SK-N-SH treated with all-trans-retinoic acid at 6 μM for 48 hours (cell line): ENCODE results near the gene PIBF1.

Experiments used
- ATAC-seq: fragments of 200-7000 bp; cut with Tn5 transposase; 3 replicates; pipeline ENCODE4 v1.9.1; 2020; ENCODE audit warnings: mild to moderate bottlenecking, moderate library complexity
- ARNTL ChIP-seq: fragments of 450-650 bp; formaldehyde crosslinking; IDR thresholded peaks from 2 replicates; pipeline ENCODE4 v1.5.0; 2020; ENCODE audit warnings: low read depth, mild to moderate bottlenecking, moderate library complexity, borderline replicate concordance
- BACH2 ChIP-seq: fragments of 250-450 bp; sonication (Bioruptor Pico); IDR thresholded peaks from 2 replicates; pipeline ENCODE4 v1.9.0; 2021; ENCODE audit warnings: mild to moderate bottlenecking, borderline replicate concordance
- CSDC2 ChIP-seq: fragments of 250-450 bp; sonication (Bioruptor Pico); IDR thresholded peaks from 2 replicates; pipeline ENCODE4 v1.5.0; 2020; ENCODE audit warnings: mild to moderate bottlenecking, moderate library complexity
- ESRRG ChIP-seq: fragments of 250-450 bp; sonication (Bioruptor Pico); IDR thresholded peaks from 2 replicates; pipeline ENCODE4 v1.6.1; 2021; ENCODE audit warnings: mild to moderate bottlenecking
- ISL1 ChIP-seq: fragments of 250-450 bp; sonication (Bioruptor Pico); IDR thresholded peaks from 2 replicates; pipeline ENCODE4 v2.1.2; 2022; ENCODE audit warnings: mild to moderate bottlenecking, moderate library complexity
- OSR1 ChIP-seq: fragments of 250-450 bp; sonication (Bioruptor Pico); IDR thresholded peaks from 2 replicates; pipeline ENCODE4 v1.8.0; 2022; ENCODE audit warnings: moderate library complexity, mild to moderate bottlenecking, inconsistent platforms
- PPARA ChIP-seq: fragments of 250-450 bp; sonication (Bioruptor Pico); IDR thresholded peaks from 2 replicates; pipeline ENCODE4 v1.5.0; 2020; ENCODE audit warnings: mild to moderate bottlenecking, borderline replicate concordance
- SNAI2 ChIP-seq: fragments of 250-450 bp; sonication (Bioruptor Pico); IDR thresholded peaks from 2 replicates; pipeline ENCODE4 v1.5.0; 2020; ENCODE audit warnings: mild to moderate bottlenecking, moderate library complexity
- TOX ChIP-seq: fragments of 250-450 bp; sonication (Bioruptor Pico); IDR thresholded peaks from 2 replicates; pipeline ENCODE4 v1.8.0; 2021; ENCODE audit warnings: mild to moderate bottlenecking, moderate library complexity, borderline replicate concordance
- ZFP3 ChIP-seq: fragments of 250-450 bp; sonication (Bioruptor Pico); IDR thresholded peaks from 2 replicates; pipeline ENCODE4 v1.5.0; 2020; ENCODE audit warnings: mild to moderate bottlenecking, moderate library complexity
- ZFP30 ChIP-seq: fragments of 450-650 bp; formaldehyde crosslinking; IDR thresholded peaks from 2 replicates; pipeline ENCODE4 v1.5.0; 2022; ENCODE audit warnings: mild to moderate bottlenecking, moderate library complexity
- ZNF565 ChIP-seq: fragments of 450-650 bp; formaldehyde crosslinking; conservative IDR thresholded peaks from 2 replicates; pipeline ENCODE4 v1.5.0; 2020; ENCODE audit warnings: low read depth, mild to moderate bottlenecking, moderate library complexity
- ZNF8 ChIP-seq: fragments of 450-650 bp; formaldehyde crosslinking; IDR thresholded peaks from 2 replicates; pipeline ENCODE4 v1.5.0; 2020; ENCODE audit warnings: mild to moderate bottlenecking, moderate library complexity
- TF ChIP-seq, protein P1 (sequence below): fragments of 250-450 bp; sonication (Bioruptor Pico); IDR thresholded peaks from 2 replicates; pipeline ENCODE4 v1.8.0; 2021; ENCODE audit warnings: low read depth, mild to moderate bottlenecking, moderate library complexity, borderline replicate concordance
- TF ChIP-seq, protein P2 (sequence below): fragments of 250-450 bp; sonication (Bioruptor Pico); IDR thresholded peaks from 2 replicates; pipeline ENCODE4 v1.5.0; 2020; ENCODE audit warnings: mild to moderate bottlenecking, moderate library complexity
- TF ChIP-seq, protein P3 (sequence below): fragments of 250-450 bp; sonication (Bioruptor Pico); IDR thresholded peaks from 2 replicates; pipeline ENCODE4 v1.5.1; 2021; ENCODE audit warnings: mild to moderate bottlenecking, moderate library complexity

The PIBF1 gene

DNA sequence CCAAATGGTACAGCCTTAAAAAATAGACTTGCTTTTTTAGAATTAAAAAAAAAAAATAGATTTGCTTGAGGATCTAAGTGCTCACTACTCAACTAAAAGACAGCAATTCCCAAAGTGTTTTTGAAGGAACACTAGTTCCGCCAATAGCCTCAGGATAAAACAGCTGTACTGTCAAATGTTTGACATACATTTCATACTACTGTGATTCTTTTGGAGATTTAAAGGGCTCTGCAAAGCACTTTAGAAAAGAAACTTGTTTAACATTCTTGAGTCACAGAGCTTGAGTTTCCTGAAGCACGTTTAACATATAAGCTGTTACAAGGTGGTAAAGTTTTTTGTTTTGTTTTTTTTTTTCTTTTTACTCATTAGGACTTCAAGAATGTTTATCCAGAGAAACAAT lies 253.7 kb downstream of the PIBF1 start:
- no peak for ATAC-seq
- no peak for TF ChIP-seq ZNF565
- no peak for TF ChIP-seq PPARA (CRISPR knock-in tag)
- TF ChIP-seq ESRRG (CRISPR knock-in tag) = no peak
- TF ChIP-seq SNAI2 = no peak
- TF ChIP-seq ZNF8 (CRISPR knock-in tag) = no peak
- TF ChIP-seq, protein P1, sequence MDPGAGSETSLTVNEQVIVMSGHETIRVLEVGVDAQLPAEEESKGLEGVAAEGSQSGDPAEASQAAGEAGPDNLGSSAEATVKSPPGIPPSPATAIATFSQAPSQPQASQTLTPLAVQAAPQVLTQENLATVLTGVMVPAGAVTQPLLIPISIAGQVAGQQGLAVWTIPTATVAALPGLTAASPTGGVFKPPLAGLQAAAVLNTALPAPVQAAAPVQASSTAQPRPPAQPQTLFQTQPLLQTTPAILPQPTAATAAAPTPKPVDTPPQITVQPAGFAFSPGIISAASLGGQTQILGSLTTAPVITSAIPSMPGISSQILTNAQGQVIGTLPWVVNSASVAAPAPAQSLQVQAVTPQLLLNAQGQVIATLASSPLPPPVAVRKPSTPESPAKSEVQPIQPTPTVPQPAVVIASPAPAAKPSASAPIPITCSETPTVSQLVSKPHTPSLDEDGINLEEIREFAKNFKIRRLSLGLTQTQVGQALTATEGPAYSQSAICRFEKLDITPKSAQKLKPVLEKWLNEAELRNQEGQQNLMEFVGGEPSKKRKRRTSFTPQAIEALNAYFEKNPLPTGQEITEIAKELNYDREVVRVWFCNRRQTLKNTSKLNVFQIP (CRISPR knock-in tag) = no peak

DNA sequence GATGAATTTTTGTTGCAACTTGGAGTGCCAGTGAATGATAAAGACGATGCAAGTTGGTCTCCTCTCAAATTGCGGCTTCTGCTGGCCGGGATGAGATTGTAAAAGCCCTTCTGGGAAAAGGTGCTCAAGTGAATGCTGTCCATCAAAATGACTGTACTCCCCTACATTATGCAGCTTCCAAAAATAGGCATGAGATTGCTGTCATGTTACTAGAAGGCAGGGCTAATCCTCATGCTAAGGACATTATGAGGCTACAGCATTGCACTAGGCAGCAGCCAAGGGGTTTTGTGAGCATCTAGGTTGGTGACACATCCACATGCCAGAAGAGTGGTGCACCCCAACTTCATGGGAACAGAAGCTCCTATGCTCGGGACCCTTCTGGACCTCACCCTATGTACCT lies 254.6 kb downstream of the PIBF1 start:
- ATAC-seq = no peak
- no peak for TF ChIP-seq ZNF8 (CRISPR knock-in tag)
- TF ChIP-seq, protein P2, sequence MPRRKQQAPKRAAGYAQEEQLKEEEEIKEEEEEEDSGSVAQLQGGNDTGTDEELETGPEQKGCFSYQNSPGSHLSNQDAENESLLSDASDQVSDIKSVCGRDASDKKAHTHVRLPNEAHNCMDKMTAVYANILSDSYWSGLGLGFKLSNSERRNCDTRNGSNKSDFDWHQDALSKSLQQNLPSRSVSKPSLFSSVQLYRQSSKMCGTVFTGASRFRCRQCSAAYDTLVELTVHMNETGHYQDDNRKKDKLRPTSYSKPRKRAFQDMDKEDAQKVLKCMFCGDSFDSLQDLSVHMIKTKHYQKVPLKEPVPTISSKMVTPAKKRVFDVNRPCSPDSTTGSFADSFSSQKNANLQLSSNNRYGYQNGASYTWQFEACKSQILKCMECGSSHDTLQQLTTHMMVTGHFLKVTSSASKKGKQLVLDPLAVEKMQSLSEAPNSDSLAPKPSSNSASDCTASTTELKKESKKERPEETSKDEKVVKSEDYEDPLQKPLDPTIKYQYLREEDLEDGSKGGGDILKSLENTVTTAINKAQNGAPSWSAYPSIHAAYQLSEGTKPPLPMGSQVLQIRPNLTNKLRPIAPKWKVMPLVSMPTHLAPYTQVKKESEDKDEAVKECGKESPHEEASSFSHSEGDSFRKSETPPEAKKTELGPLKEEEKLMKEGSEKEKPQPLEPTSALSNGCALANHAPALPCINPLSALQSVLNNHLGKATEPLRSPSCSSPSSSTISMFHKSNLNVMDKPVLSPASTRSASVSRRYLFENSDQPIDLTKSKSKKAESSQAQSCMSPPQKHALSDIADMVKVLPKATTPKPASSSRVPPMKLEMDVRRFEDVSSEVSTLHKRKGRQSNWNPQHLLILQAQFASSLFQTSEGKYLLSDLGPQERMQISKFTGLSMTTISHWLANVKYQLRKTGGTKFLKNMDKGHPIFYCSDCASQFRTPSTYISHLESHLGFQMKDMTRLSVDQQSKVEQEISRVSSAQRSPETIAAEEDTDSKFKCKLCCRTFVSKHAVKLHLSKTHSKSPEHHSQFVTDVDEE = no peak
- no peak for TF ChIP-seq TOX (CRISPR knock-in tag)
- TF ChIP-seq SNAI2 = no peak
- TF ChIP-seq CSDC2 (CRISPR knock-in tag) = no peak
- no peak for TF ChIP-seq PPARA (CRISPR knock-in tag)
- no peak for TF ChIP-seq ZNF565
- TF ChIP-seq BACH2 (CRISPR knock-in tag) = no peak
- TF ChIP-seq ZFP30 (CRISPR knock-in tag) = no peak
- TF ChIP-seq ESRRG (CRISPR knock-in tag) = no peak
- no peak for TF ChIP-seq ZFP3
- TF ChIP-seq, protein P3, sequence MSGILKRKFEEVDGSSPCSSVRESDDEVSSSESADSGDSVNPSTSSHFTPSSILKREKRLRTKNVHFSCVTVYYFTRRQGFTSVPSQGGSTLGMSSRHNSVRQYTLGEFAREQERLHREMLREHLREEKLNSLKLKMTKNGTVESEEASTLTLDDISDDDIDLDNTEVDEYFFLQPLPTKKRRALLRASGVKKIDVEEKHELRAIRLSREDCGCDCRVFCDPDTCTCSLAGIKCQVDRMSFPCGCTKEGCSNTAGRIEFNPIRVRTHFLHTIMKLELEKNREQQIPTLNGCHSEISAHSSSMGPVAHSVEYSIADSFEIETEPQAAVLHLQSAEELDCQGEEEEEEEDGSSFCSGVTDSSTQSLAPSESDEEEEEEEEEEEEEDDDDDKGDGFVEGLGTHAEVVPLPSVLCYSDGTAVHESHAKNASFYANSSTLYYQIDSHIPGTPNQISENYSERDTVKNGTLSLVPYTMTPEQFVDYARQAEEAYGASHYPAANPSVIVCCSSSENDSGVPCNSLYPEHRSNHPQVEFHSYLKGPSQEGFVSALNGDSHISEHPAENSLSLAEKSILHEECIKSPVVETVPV (CRISPR knock-in tag) = no peak
- TF ChIP-seq, all 23 proteins: peak for 0

DNA sequence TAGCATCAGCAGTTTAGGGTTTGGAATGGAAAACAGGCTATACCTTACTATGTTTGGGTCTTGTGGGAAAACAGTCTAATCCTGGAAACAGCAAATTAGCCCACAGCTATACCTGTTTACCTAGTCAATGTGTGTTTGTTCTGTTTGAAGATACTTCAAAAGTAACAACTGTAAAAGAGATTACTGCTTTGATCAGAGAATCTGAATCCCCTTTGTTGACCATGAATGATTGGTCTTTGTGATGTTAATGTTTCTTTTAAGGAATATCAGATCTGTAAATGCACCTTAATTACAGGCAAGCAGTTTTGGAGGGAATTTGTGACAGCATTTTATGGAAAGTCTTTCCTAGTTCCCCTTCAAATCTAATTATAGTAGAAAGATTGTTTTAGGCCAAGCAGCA lies 256.1 kb downstream of the PIBF1 start:
- ATAC-seq = no peak
- TF ChIP-seq BACH2 (CRISPR knock-in tag) = no peak
- TF ChIP-seq SNAI2 = no peak
- no peak for TF ChIP-seq ISL1 (CRISPR knock-in tag)
- no peak for TF ChIP-seq ARNTL
- TF ChIP-seq, protein P2 = no peak
- TF ChIP-seq, protein P3 (CRISPR knock-in tag) = no peak
- no peak for TF ChIP-seq CSDC2 (CRISPR knock-in tag)
- no peak for TF ChIP-seq OSR1 (CRISPR knock-in tag)
